HepG2 (cell line): ENCODE results near the gene ZFHX3. TPM values are rescaled to one million over a fixed set of nuclear protein-coding genes. Genes with fewer than 3 reads are reported as not detected.

Source experiments
- FLYWCH1 ChIP-seq: sonication (generic); formaldehyde crosslinking; IDR thresholded peaks from 2 replicates; pipeline ENCODE4 v1.8.1; 2023; ENCODE audit warnings: mild to moderate bottlenecking, missing genetic modification reagents
- GPBP1L1 ChIP-seq: sonication (generic); formaldehyde crosslinking; IDR thresholded peaks from 2 replicates; pipeline ENCODE4 v1.5.0; 2020; ENCODE audit warnings: mild to moderate bottlenecking, missing genetic modification reagents
- HHEX ChIP-seq: IDR thresholded peaks from 2 replicates; pipeline ENCODE4 v1.6.1; 2016; ENCODE audit warnings: control low read depth
- HNF4A ChIP-seq: sonication (generic); formaldehyde crosslinking; IDR thresholded peaks from 2 replicates; pipeline ENCODE4 v1.4.0; 2020; ENCODE audit warnings: missing genetic modification reagents
- JDP2 ChIP-seq: sonication (generic); formaldehyde crosslinking; IDR thresholded peaks from 2 replicates; pipeline ENCODE4 v1.8.1; 2022; ENCODE audit warnings: missing genetic modification reagents, borderline replicate concordance
- MAFF ChIP-seq: IDR thresholded peaks from 2 replicates; pipeline ENCODE4 v1.6.1; 2011; ENCODE audit warnings: low read depth, low read length, improper control_type of control experiment
- MTF1 ChIP-seq: sonication (generic); formaldehyde crosslinking; IDR thresholded peaks from 2 replicates; pipeline ENCODE4 v1.5.0; 2020; ENCODE audit warnings: missing genetic modification reagents
- MYC ChIP-seq: sonication (generic); formaldehyde crosslinking; IDR thresholded peaks from 2 replicates; pipeline ENCODE4 v1.9.0; 2021; ENCODE audit warnings: missing genetic modification reagents, borderline replicate concordance
- MYNN ChIP-seq: sonication (generic); formaldehyde crosslinking; IDR thresholded peaks from 2 replicates; pipeline ENCODE4 v1.4.0; 2020; ENCODE audit warnings: mild to moderate bottlenecking, low read depth, missing genetic modification reagents
- NFATC3 ChIP-seq: sonication (generic); formaldehyde crosslinking; IDR thresholded peaks from 2 replicates; pipeline ENCODE4 v1.5.1; 2020; ENCODE audit warnings: mild to moderate bottlenecking, missing genetic modification reagents
- PAF1 ChIP-seq: IDR thresholded peaks from 2 replicates; pipeline ENCODE4 v1.6.1; 2016; ENCODE audit warnings: missing genetic modification reagents, missing compliant biosample characterization
- RARG ChIP-seq: sonication (generic); formaldehyde crosslinking; IDR thresholded peaks from 2 replicates; pipeline ENCODE4 v1.4.0; 2020; ENCODE audit warnings: low read depth, mild to moderate bottlenecking, missing genetic modification reagents
- RBM22 ChIP-seq: fragments of 200-400 bp; formaldehyde crosslinking; optimal IDR thresholded peaks from 2 replicates; pipeline ENCODE3; 2017; ENCODE audit warnings: mild to moderate bottlenecking, low read length, moderate library complexity
- STAT5B ChIP-seq: sonication (generic); formaldehyde crosslinking; IDR thresholded peaks from 2 replicates; pipeline ENCODE4 v1.4.0; 2020; ENCODE audit warnings: missing genetic modification reagents
- ZNF354B ChIP-seq: sonication (generic); formaldehyde crosslinking; IDR thresholded peaks from 2 replicates; pipeline ENCODE4 v1.8.0; 2022; ENCODE audit warnings: mild to moderate bottlenecking, missing genetic modification reagents
- ZNF598 ChIP-seq: sonication (generic); formaldehyde crosslinking; IDR thresholded peaks from 2 replicates; pipeline ENCODE4 v1.5.1; 2020; ENCODE audit warnings: mild to moderate bottlenecking, missing genetic modification reagents, borderline replicate concordance
- ZNF646 ChIP-seq: sonication (generic); formaldehyde crosslinking; IDR thresholded peaks from 2 replicates; pipeline ENCODE4 v1.9.0; 2021; ENCODE audit warnings: mild to moderate bottlenecking, missing genetic modification reagents
- ZNF687 ChIP-seq: sonication (generic); formaldehyde crosslinking; IDR thresholded peaks from 2 replicates; pipeline ENCODE4 v1.5.1; 2020; ENCODE audit warnings: mild to moderate bottlenecking, missing genetic modification reagents, moderate library complexity
- polyA plus RNA-seq, 8 experiments: library from polyadenylated mRNA; depleted of rRNA in 3 of 8; stranded (reverse) in 7 of 8; unstranded in 1 of 8; fragments of >200 nt; fragmentation: Illumina TruSeq in 4 of 8; extraction: Trizol in 4 of 8; gene quantifications; 2 replicates each; pipeline versions ENCODE4 v1.2.1 to v1.2.3, GENCODE V29; 2011 to 2016; ENCODE audit warnings: low read depth in 4 of 8, missing spikeins in 1 of 8, mixed read lengths in 1 of 8; ENCODE audit not compliant: insufficient read depth in 1 of 8
- total RNA-seq, 5 experiments: library from RNA; depleted of rRNA; stranded (reverse); fragments of >200 nt; fragmentation: Illumina TruSeq; extraction: Trizol; gene quantifications; 2 replicates each; pipeline ENCODE4 v1.2.3, GENCODE V29; 2016; ENCODE audit warnings: low read depth in 1 of 5

ZFHX3 gene
- total and polyA plus RNA-seq, 2 of the 13 experiments (the other 11 are each of a cell fraction or from before 2014, with no cell fraction given) = 5.0 to 6.0 TPM

GRCh38 chr16:72927199-72928089 lies 120.5 kb downstream of the ZFHX3 start (continued):
- TF ChIP-seq ZNF646 (CRISPR knock-in tag) = no peak
- TF ChIP-seq RARG = no peak
- no peak for TF ChIP-seq MTF1 (CRISPR knock-in tag)
- TF ChIP-seq GPBP1L1 (CRISPR knock-in tag) = no peak
- peak; percentile 72; the same call in 1 of the 2 replicates for TF ChIP-seq MYC (CRISPR knock-in tag)
- no peak for TF ChIP-seq ZNF598 (CRISPR knock-in tag)
- TF ChIP-seq JDP2 (CRISPR knock-in tag) = no peak; the same call in 1 of the 2 replicates
- TF ChIP-seq FLYWCH1 (CRISPR knock-in tag) = no peak
- TF ChIP-seq MAFF = no peak
- TF ChIP-seq MYNN (CRISPR knock-in tag) = no peak
- TF ChIP-seq NFATC3 (CRISPR knock-in tag) = 0 out of 2 replicates have a peak, but pooled peaks have one; percentile 42
- TF ChIP-seq ZNF687 (CRISPR knock-in tag) = peak; percentile 86
- peak; percentile 49 for TF ChIP-seq RBM22
- TF ChIP-seq PAF1 (CRISPR knock-in tag) = no peak
- peak; percentile 68 for TF ChIP-seq HHEX (CRISPR knock-in tag)
- TF ChIP-seq HNF4A (CRISPR knock-in tag) = peak; percentile 72
- no peak for TF ChIP-seq STAT5B (CRISPR knock-in tag)
- no peak for TF ChIP-seq ZNF354B
